ENCODE results near the gene MTA1.

GRCh38 chr14:105449276-105450122 lies 29.9 kb downstream of the MTA1 start:
- TF ChIP-seq EZH2phosphoT487 (IDR thresholded peaks at IDR 0.05) (no peak), CTCF (IDR thresholded peaks at IDR 0.05) (no peak)

Data from neural progenitor cell (in vitro differentiated cells).